Upper lobe of left lung (tissue), 6 donors: ENCODE measurements around the gene HIGD1A. TPM values are rescaled to one million over a fixed set of nuclear protein-coding genes. Genes with fewer than 3 reads are reported as not detected.

ENCODE experiments used
- ATAC-seq, 2 donors: fragments of 200-7000 bp; cut with Tn5 transposase; one replicate each; pipeline ENCODE4 v1.9.1; 2022; ENCODE audit warnings: mild to moderate bottlenecking in 2 of 2, moderate library complexity in 2 of 2; ENCODE audit not compliant: low FRiP score in 2 of 2
- DNase-seq, 2 donors: peaks; one replicate each; pipeline ENCODE4 v3.0.0-alpha.2; 2019 to 2020
- H3K27ac ChIP-seq, 4 donors: fragments of 200-600 bp; sonication (generic); one replicate each; pipeline ENCODE4 v1.5.1; 2016 to 2019
- H3K27me3 ChIP-seq, 4 donors: fragments of 200-600 bp; sonication (generic); one replicate each; pipeline ENCODE4 v1.5.1; 2017 to 2019
- H3K36me3 ChIP-seq, 4 donors: fragments of 200-600 bp; sonication (generic); one replicate each; pipeline ENCODE4 v1.5.1; 2016 to 2019
- H3K4me1 ChIP-seq, 4 donors: fragments of 200-600 bp; sonication (generic); one replicate each; pipeline ENCODE4 v1.5.1; 2018 to 2019
- H3K4me3 ChIP-seq, 4 donors: fragments of 200-600 bp; sonication (generic); one replicate each; pipeline ENCODE4 v1.5.1; 2017 to 2019; ENCODE audit warnings: mild to moderate bottlenecking in 2 of 4, moderate library complexity in 1 of 4
- H3K9me3 ChIP-seq, 4 donors: fragments of 200-600 bp; sonication (generic); one replicate each; pipeline ENCODE4 v1.5.1; 2018 to 2019
- EP300 ChIP-seq, 4 donors: sonication (generic); formaldehyde crosslinking; IDR thresholded peaks; one replicate each; pipeline ENCODE4 v1.5.1; 2017; ENCODE audit warnings: antibody characterized with exemption in 4 of 4, control low read depth in 2 of 4
- POLR2A ChIP-seq, 4 donors: fragments of 450-650 bp; IDR thresholded peaks; one replicate each; pipeline ENCODE4 v1.5.1; 2016 to 2017; ENCODE audit warnings: antibody characterized with exemption in 4 of 4, mild to moderate bottlenecking in 2 of 4
- POLR2AphosphoS5 ChIP-seq, 2 donors: sonication (generic); formaldehyde crosslinking; IDR thresholded peaks; one replicate each; pipeline ENCODE4 v1.5.1; 2017; ENCODE audit warnings: antibody characterized with exemption in 2 of 2
- WGBS, 2 donors: methylation state at CpG; one replicate each; pipeline ENCODE4 v1.1.5; 2017 to 2018; 5-methylcytosine and 5-hydroxymethylcytosine counted together
- total RNA-seq, 6 donors: library from RNA; depleted of rRNA in 4 of 6; stranded (reverse); fragments of >200 nt in 4 of 6; gene quantifications; one replicate each; pipeline versions ENCODE4 v1.1.0 to v1.2.1, GENCODE V29; 2016 to 2021
- TF ChIP-seq, protein P1 (sequence below), 6 experiments: fragments of 450-650 bp in 4 of 6; fragments of 200-600 bp in 2 of 6; sonication (generic) in 2 of 6; IDR thresholded peaks; one replicate each; pipeline ENCODE4 v1.5.1; 2016 to 2019; ENCODE audit warnings: antibody characterized with exemption in 6 of 6
- donor health status: DM: no; HTN: no; CAD: no; lungs with moderate emphysema.
- donor health status: DM: no; HTN: yes; CAD: no; lungs with severe emphysema.

Gene HIGD1A
- total RNA-seq, 6 donors from 2014 or later: 26.2 to 108 (median 73.3) TPM

DNA sequence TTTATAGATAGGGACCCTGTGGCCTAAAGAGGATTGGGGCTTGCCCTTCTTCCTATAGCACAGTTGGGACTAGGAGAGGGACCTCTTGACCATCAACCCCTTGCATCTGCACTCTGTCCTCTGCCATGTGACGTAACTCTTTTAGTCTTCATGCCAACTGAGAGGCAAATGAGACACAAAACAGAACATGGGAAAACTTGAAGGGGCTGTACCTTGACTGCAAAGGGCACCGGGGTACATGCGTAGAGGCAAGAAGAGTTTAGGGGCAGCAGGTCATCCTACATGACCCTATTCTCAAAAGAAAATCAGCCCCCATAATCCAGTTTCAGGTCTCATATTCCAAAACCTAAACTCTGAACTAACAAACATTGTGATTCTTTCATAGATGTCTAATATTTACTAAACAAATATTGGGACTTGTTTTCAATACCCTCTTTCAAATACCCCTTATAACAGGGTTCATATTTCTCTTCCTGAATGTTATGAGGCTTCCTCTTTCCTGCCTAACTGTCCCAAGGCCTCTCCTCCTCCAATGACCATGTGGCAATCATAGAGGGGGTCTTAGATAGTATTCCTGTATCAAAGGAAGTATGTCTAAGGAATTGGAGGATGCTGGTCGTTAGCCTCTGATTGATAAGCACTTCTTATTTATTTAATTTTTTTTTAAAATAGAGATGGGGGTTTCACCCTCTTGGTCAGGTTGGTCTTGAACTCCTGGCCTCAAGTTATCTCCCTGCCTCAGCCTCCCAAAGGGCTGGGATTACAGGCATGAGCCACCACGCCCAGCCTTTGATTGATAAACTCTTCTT, 25.5 kb upstream of the HIGD1A start:
- H3K4me1 ChIP-seq: peaks cover 0 to 5% (median 2%) of the 10 kb centered on the region in 4 donors
- H3K27ac ChIP-seq: no peak overlapping the region
- WGBS, 2 donors: 75 to 80% methylated on average over 5 of the region's 5 CpGs
- no peak for ATAC-seq
- no peak overlapping the region for H3K4me3 ChIP-seq
- TF ChIP-seq EP300 (IDR thresholded peaks at IDR 0.05) (no peak), POLR2A (IDR thresholded peaks at IDR 0.05) (no peak), POLR2AphosphoS5 (IDR thresholded peaks at IDR 0.05) (no peak)
- TF ChIP-seq, protein P1, sequence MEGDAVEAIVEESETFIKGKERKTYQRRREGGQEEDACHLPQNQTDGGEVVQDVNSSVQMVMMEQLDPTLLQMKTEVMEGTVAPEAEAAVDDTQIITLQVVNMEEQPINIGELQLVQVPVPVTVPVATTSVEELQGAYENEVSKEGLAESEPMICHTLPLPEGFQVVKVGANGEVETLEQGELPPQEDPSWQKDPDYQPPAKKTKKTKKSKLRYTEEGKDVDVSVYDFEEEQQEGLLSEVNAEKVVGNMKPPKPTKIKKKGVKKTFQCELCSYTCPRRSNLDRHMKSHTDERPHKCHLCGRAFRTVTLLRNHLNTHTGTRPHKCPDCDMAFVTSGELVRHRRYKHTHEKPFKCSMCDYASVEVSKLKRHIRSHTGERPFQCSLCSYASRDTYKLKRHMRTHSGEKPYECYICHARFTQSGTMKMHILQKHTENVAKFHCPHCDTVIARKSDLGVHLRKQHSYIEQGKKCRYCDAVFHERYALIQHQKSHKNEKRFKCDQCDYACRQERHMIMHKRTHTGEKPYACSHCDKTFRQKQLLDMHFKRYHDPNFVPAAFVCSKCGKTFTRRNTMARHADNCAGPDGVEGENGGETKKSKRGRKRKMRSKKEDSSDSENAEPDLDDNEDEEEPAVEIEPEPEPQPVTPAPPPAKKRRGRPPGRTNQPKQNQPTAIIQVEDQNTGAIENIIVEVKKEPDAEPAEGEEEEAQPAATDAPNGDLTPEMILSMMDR (IDR thresholded peaks at IDR 0.05): no peak
- H3K36me3 ChIP-seq: no peaks in the 10 kb centered on the region
- no peaks in the 10 kb centered on the region for H3K27me3 ChIP-seq
- H3K9me3 ChIP-seq: no peaks in the 10 kb centered on the region
- DNase-seq: no peak

DNA sequence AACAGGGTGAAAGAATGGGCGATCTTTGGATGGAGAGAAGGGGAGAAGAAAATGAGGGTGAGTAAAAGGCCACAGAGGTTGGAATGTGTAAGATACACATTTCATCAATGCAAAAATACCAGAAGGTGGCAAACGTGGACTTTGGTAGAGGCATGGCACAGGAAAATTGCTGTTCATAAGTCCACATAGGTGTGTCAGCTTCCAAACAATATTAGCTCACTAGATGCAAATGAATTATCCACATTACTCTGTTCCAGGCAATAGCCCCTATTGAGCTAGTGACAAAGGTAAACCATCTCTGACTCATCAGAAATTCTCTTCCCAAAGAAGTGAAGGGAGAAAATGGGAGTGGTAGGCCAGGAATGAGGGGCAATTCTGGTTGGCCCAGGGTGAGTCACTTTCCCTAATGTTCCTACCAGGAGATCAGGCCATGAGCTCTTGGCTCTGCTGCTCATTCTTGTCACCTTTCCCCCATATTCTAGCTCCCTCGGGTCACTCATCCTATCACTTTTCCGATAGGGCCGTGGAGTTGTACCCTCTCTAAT, 24.9 kb upstream of the HIGD1A start:
- H3K27me3 ChIP-seq: no peaks in the 10 kb centered on the region
- H3K27ac ChIP-seq: no peak overlapping the region
- peaks cover 0 to 5% (median 2%) of the 10 kb centered on the region in 4 donors for H3K4me1 ChIP-seq
- TF ChIP-seq POLR2AphosphoS5 (IDR thresholded peaks at IDR 0.05) (no peak), EP300 (IDR thresholded peaks at IDR 0.05) (no peak), POLR2A (IDR thresholded peaks at IDR 0.05) (no peak)
- TF ChIP-seq, protein P1 (IDR thresholded peaks at IDR 0.05): no peak
- no peaks in the 10 kb centered on the region for H3K9me3 ChIP-seq
- H3K36me3 ChIP-seq: no peaks in the 10 kb centered on the region
- ATAC-seq: no peak
- H3K4me3 ChIP-seq: no peak overlapping the region
- WGBS, 2 donors: 92 to 95% methylated on average over 5 of the region's 5 CpGs
- no peak for DNase-seq

DNA sequence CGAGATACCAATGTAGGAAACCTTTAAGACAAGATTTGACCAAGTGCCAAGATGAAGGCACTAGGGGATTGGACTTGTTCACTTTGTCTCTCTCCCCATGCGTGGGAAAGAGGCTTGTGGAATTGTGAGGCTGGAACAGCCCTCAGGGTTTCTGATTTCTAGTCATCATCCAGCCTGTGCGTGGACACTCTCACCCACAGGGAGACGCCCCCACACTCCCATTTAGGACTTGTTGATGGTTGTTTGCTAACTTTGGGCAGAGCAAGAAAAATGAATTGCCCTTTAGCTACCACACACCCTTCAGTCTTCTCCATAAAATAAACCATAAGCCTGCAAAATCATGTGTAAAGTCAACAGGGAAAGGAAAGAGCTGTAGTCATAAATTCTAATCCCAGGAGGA, 23.4 kb upstream of the HIGD1A start:
- ATAC-seq (no peak), DNase-seq (no peak)
- Histone ChIP-seq H3K27ac (no peak overlapping the region), H3K4me3 (no peak overlapping the region), H3K27me3 (no peaks in the 10 kb centered on the region), H3K36me3 (no peaks in the 10 kb centered on the region), H3K4me1 (peaks cover 0 to 5% (median 2%) of the 10 kb centered on the region in 4 donors), H3K9me3 (no peaks in the 10 kb centered on the region)
- TF ChIP-seq POLR2AphosphoS5 (IDR thresholded peaks at IDR 0.05): no peak
- no peak for TF ChIP-seq POLR2A (IDR thresholded peaks at IDR 0.05)
- TF ChIP-seq, protein P1 (IDR thresholded peaks at IDR 0.05): no peak
- no peak for TF ChIP-seq EP300 (IDR thresholded peaks at IDR 0.05)
- 82 to 83% methylated on average over 4 of the region's 4 CpGs for WGBS, 2 donors

DNA sequence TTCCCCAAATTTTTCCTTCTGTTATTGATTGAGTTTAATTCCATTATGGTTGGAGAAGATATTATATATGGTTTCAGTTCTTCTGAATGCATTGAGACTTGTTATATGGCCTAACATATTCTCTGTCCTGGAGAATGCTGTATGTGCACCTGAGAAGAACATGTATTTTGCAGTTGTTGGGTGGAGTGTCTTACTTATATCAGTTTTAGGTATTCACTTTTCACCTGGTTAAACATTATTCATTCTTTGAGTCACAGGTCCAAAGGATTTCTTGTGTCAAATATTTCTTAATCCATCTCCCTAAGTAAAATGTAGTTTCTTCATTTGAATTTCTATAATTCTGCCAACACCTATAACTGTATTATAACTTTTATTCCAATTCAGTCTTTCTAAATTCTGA, 22.7 kb upstream of the HIGD1A start:
- Histone ChIP-seq H3K27me3 (no peaks in the 10 kb centered on the region), H3K27ac (no peak overlapping the region)

More for the DNA sequence above, 22.7 kb upstream of the HIGD1A start:
- Histone ChIP-seq H3K4me3 (no peak overlapping the region), H3K4me1 (peaks cover 0 to 5% (median 2%) of the 10 kb centered on the region in 4 donors), H3K9me3 (no peaks in the 10 kb centered on the region), H3K36me3 (no peaks in the 10 kb centered on the region)
- TF ChIP-seq EP300 (IDR thresholded peaks at IDR 0.05) (no peak), POLR2AphosphoS5 (IDR thresholded peaks at IDR 0.05) (no peak), POLR2A (IDR thresholded peaks at IDR 0.05) (no peak)
- TF ChIP-seq, protein P1 (IDR thresholded peaks at IDR 0.05): no peak
- ATAC-seq: no peak
- no peak for DNase-seq
